Cardiac fibroblast (primary cell): ENCODE measurements around the gene GPR21.
A peak's percentile ranks its signal among the peaks of the same experiment; 100 is the strongest.

Experiments used
- DNase-seq, 2 donors: peaks; one replicate each; pipeline versions ENCODE4 v3.0.0 to v3.0.0-alpha.2; 2010; ENCODE audit warnings: low read depth in 2 of 2
- H3K4me3 ChIP-seq, 2 donors: replicated peaks in 1 of 2; 1 replicate in 1 of 2; 2 replicates in 1 of 2; pipeline ENCODE4 v1.5.1; 2011; ENCODE audit warnings: low read depth in 2 of 2, low read length in 2 of 2, mild to moderate bottlenecking in 2 of 2, moderate library complexity in 1 of 2
- TF ChIP-seq, protein P1 (sequence below): IDR thresholded peaks from one replicate; pipeline ENCODE4 v1.5.1; 2011; ENCODE audit warnings: low read depth, mild to moderate bottlenecking, low read length, inconsistent platforms

The GPR21 gene

GRCh38 chr9:123081824-123082223 lies 48.4 kb downstream of the GPR21 start:
- H3K4me3 ChIP-seq, result no peak overlapping the region
- TF ChIP-seq, protein P1, sequence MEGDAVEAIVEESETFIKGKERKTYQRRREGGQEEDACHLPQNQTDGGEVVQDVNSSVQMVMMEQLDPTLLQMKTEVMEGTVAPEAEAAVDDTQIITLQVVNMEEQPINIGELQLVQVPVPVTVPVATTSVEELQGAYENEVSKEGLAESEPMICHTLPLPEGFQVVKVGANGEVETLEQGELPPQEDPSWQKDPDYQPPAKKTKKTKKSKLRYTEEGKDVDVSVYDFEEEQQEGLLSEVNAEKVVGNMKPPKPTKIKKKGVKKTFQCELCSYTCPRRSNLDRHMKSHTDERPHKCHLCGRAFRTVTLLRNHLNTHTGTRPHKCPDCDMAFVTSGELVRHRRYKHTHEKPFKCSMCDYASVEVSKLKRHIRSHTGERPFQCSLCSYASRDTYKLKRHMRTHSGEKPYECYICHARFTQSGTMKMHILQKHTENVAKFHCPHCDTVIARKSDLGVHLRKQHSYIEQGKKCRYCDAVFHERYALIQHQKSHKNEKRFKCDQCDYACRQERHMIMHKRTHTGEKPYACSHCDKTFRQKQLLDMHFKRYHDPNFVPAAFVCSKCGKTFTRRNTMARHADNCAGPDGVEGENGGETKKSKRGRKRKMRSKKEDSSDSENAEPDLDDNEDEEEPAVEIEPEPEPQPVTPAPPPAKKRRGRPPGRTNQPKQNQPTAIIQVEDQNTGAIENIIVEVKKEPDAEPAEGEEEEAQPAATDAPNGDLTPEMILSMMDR, result peak; percentile 57
- DNase-seq, result peak; percentile 63 to 68

DNA sequence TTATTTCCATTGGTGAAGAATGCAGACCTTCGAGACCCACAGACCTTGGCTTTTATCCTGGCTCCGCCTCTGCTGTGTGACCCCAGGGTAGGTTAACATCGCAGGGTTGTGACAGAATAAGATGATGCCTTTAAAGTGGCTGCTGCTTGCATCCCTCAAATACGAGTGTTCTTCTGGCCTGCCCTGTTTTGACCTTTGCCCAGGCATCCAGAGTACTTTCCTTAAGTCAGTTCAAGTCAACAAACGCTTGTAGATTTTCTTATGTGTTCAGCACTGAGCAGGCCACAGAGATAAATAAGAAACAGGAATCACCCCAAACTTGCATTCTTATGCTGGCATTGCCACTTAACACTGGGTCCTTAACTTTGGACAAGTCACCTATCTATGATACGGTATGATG lies 50.2 kb downstream of the GPR21 start:
- no peak for DNase-seq
- no peak overlapping the region for H3K4me3 ChIP-seq
- TF ChIP-seq, protein P1, result no peak

DNA sequence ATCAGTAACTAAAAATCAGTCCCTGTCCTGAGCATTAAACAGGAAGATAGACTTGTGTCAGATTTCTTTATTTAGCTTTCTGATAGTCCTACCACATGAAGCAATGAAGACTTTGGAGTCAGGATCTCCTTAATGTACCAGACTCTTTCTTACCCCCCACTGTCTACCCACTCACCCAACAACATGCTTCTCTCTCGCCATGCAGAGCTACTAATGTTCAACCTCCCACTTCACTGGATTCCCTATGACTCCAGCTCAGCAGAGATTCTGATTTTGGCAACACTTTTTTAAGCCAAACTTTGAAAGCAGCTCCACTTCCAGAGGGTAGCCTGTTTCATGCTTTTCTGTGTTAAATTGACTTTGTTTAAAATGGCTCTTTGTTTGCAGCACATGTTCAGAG lies 50.8 kb downstream of the GPR21 start:
- no peak for DNase-seq
- no peak overlapping the region for H3K4me3 ChIP-seq
- TF ChIP-seq, protein P1, result no peak
